GM12892 (cell line): ENCODE measurements around the gene TARP.

Experiments used
- POLR2A ChIP-seq: IDR thresholded peaks from 2 replicates; pipeline ENCODE4 v1.6.1; 2011; ENCODE audit warnings: low read depth, low read length, control low read depth
- POLR2AphosphoS5 ChIP-seq: IDR thresholded peaks from 2 replicates; pipeline ENCODE4 v1.6.1; 2011; ENCODE audit warnings: low read depth, low read length, control low read depth
- TAF1 ChIP-seq: IDR thresholded peaks from 2 replicates; pipeline ENCODE4 v1.6.1; 2011; ENCODE audit warnings: low read depth, mild to moderate bottlenecking, control low read depth, low read length, borderline replicate concordance

DNA sequence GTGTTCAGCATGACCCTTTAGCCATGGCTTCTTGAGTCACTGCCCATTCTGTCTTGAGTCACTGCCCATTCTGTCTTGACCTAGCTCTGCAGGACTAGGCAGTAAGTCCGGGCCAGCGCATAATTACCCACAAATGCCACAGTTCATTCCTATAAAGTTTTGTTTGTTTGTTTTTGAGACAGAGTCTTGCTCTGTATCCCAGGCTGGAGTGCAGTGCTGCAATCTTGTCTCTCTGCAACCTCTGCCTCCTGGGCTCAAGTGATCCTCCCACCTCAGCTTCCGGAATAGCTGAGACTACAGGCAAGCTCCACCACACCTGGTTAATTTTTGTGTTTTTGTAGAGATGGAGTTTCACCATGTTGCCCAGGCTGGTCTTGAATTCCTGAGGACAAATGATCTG lies 32.7 kb upstream of the TARP start:
- no peak for TF ChIP-seq POLR2A
- no peak for TF ChIP-seq POLR2AphosphoS5
- no peak for TF ChIP-seq TAF1
